LNCaP clone FGC (cell line): ENCODE measurements around the gene MYRIP.

Experiments used
- DNase-seq: peaks from one replicate; pipeline ENCODE4 v3.0.0-alpha.2; 2011; ENCODE audit warnings: low read depth
- H3K4me3 ChIP-seq: 2 replicates; pipeline ENCODE4 v1.5.1; 2011; ENCODE audit warnings: mild to moderate bottlenecking, low read depth, low read length, control low read depth
- TF ChIP-seq, protein P1 (sequence below): IDR thresholded peaks from 2 replicates; pipeline ENCODE4 v1.5.1; 2012; ENCODE audit warnings: mild to moderate bottlenecking; ENCODE audit not compliant: control insufficient read depth, insufficient read depth; ENCODE audit errors: extremely low read depth

Gene MYRIP

DNA sequence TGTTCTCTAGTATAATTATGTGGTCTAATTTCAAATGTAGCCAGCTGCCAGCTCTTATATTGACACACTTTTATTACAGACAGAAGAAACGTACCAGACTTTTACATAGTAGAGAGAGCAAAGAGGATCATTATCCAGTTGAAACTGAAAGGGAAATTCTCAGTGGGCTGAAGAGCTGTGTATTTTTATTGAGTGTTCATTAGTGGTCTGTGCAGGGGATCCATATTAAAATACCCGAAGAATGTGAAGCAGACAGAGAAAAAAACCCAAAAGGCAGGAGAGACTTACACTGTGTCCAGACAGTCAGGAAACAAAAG is 41.3 kb downstream of the MYRIP start:
- peak; percentile 46 for DNase-seq
- peak overlapping the region; percentile 36 for H3K4me3 ChIP-seq
- TF ChIP-seq, protein P1, sequence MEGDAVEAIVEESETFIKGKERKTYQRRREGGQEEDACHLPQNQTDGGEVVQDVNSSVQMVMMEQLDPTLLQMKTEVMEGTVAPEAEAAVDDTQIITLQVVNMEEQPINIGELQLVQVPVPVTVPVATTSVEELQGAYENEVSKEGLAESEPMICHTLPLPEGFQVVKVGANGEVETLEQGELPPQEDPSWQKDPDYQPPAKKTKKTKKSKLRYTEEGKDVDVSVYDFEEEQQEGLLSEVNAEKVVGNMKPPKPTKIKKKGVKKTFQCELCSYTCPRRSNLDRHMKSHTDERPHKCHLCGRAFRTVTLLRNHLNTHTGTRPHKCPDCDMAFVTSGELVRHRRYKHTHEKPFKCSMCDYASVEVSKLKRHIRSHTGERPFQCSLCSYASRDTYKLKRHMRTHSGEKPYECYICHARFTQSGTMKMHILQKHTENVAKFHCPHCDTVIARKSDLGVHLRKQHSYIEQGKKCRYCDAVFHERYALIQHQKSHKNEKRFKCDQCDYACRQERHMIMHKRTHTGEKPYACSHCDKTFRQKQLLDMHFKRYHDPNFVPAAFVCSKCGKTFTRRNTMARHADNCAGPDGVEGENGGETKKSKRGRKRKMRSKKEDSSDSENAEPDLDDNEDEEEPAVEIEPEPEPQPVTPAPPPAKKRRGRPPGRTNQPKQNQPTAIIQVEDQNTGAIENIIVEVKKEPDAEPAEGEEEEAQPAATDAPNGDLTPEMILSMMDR = no peak

DNA sequence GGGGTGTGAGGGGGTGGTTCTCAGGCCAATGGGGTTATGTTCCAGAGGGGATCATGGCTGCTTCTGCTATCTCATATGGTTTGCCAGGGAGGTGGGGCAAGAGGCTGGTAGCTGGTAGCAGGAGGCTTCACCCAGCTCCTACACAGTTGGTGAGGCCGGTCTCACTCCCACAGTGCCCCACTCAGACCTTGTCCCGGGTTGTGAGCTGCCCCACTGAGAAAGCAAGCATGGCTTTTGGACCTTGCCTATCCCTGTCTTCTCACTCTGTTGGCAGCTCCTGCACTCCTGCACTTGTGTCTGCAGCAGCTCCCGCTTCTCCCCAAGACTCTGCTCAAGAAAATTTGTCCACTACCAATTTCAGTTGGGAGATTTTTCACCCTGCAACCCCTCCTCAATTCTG is 46.1 kb downstream of the MYRIP start:
- DNase-seq = no peak
- H3K4me3 ChIP-seq = no peak overlapping the region
- TF ChIP-seq, protein P1 = no peak

DNA sequence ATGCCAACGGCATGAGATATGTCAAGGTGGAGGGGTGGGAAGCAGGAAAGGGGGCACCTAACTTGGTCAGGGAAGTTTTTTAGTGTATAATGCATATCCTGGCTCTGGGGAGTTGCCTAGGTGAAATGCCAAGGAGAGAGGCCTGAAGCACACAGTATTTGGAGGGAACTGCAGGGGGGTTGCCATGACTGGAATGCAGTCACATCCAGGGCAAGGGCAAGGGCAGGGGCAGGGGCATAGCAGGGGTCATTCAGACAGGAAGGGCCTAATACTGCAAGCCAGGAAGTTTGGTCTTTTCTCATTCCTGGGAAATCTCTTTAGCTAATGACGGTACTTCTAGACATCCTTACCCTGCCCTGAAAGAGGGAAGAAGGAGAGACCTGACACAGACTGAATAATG is 60.5 kb downstream of the MYRIP start:
- H3K4me3 ChIP-seq = no peak overlapping the region
- DNase-seq = no peak
- TF ChIP-seq, protein P1 = no peak

DNA sequence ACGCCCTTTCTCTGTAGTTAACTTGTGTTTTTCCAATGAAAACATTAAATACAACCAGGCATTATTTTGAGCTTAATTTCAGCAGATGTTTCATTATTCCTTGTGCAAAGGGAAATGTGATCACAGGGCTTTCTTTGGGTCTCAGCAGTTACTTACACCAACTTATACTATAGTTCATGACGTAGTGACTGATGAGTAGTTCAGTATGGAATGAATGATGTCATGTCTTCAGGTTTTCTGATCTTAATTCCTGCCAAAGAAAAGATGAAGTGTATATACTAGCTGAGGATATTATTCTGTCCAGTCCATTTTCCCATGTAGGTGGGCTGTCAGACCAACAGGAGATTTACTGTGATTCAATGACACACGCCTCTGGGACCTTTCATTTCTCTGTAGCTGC is 61.3 kb downstream of the MYRIP start:
- TF ChIP-seq, protein P1 = no peak
- H3K4me3 ChIP-seq = no peak overlapping the region
- no peak for DNase-seq

DNA sequence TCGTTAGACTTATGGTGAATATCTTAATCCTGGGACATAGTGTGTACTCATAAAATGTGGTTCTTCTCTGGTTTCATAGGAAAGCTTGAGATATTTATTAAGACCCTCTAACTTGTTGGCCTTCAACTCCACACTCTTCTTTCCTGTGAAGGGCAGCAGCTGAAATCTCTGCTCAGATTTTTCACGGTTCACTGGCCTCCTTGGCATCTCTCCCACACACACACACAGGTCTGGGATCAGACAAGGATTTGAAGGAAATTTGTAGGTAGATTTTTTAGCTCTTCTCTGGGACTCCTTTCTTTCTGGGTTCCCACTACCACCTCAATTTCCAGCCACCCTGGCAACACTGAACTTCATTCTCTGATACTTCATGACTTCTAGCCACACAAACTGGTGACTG is 70.2 kb downstream of the MYRIP start:
- no peak for DNase-seq
- no peak overlapping the region for H3K4me3 ChIP-seq
- TF ChIP-seq, protein P1 = no peak

DNA sequence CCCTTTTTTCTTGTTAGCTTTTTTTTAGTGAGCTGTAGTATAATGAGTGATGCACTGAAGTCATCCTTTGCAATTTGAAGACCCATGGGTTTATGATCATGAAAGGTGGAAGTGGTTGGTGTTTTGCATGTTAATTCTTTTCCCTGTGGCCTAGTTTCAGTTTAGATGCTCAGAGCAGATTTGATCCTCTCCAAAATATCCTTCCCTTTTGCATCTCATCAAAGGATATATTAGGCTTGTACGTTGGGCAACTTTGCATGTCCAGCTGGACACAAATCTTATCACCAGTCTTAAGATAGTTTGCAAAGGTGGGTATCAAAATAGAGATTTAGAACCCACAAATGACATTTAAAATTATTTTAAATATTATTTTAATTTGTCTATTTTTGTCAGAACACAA is 72.7 kb downstream of the MYRIP start:
- no peak overlapping the region for H3K4me3 ChIP-seq
- TF ChIP-seq, protein P1 = no peak
- DNase-seq = no peak

DNA sequence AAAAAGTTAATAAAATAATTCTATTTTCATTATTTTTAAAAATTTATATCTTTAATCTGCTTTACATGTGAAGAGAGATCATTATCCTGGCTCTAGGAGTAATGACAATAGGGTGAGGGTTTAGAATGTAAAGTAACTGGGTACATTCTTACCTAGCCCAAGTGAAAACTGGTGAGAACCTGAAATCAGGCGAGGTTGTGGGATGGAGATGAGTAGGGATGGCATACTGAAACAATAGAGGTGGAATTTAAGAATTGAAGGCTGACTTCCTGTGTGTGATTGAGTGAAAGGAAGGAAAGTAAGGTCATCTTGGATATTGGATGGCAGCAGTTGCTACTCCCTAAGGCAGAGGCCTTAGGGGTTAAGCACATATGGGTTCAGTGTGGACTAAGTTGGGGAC is 82.7 kb downstream of the MYRIP start:
- no peak overlapping the region for H3K4me3 ChIP-seq
- no peak for DNase-seq
- TF ChIP-seq, protein P1 = no peak
